ENCODE measurements around the gene PRDX3. TPM values are rescaled to one million over a fixed set of nuclear protein-coding genes. Genes with fewer than 3 reads are reported as not detected.

PRDX3 gene
- total RNA-seq, 1 experiment from 2014 or later = 167 TPM

GRCh38 chr10:119161680-119162451 is 16.7 kb downstream of the PRDX3 start:
- ATAC-seq (no peak), DNase-seq (ENCODE audit: low spot score) (no peak)
- H3K9me3 Mint-ChIP-seq = no peaks in the 10 kb centered on the region
- no peak overlapping the region for H3K27ac Mint-ChIP-seq
- ChIA-PET POLR2A (interaction anchor here (0.6 kb wide), 2 partner anchors 9 to 45 kb away, joined by 4 read pairs; no protein-coding TSS in a partner anchor), CTCF (interaction anchor here (1.1 kb wide), 1 partner anchor 48 kb away, joined by 4 read pairs; no protein-coding TSS in a partner anchor)
- TF ChIP-seq CDX4 (CRISPR knock-in tag; IDR thresholded peaks at IDR 0.05; ENCODE audit: borderline replicate concordance) (no peak), ZBTB43 (CRISPR knock-in tag; IDR thresholded peaks at IDR 0.05) (no peak), ATF1 (CRISPR knock-in tag; IDR thresholded peaks at IDR 0.05) (no peak)
- H3K36me3 Mint-ChIP-seq = peaks cover 13% of the 10 kb centered on the region
- H3K27me3 Mint-ChIP-seq (ENCODE audit: low read depth) = no peaks in the 10 kb centered on the region
- H3K4me3 Mint-ChIP-seq = no peak overlapping the region
- H3K4me1 Mint-ChIP-seq = peaks cover 16% of the 10 kb centered on the region

GRCh38 chr10:119159332-119159731 is 19.3 kb downstream of the PRDX3 start:
- Mint-ChIP-seq H3K4me3 (no peak overlapping the region), H3K9me3 (no peaks in the 10 kb centered on the region), H3K27me3 (ENCODE audit: low read depth) (no peaks in the 10 kb centered on the region), H3K4me1 (peaks cover under 1% of the 10 kb centered on the region; the same call in 1 of the 2 replicates), H3K36me3 (peaks cover 32% of the 10 kb centered on the region), H3K27ac (no peak overlapping the region)
- TF ChIP-seq ZBTB21 (CRISPR knock-in tag; IDR thresholded peaks at IDR 0.05; ENCODE audit: borderline replicate concordance) (no peak), PRRX2 (CRISPR knock-in tag; IDR thresholded peaks at IDR 0.05) (no peak), USF1 (CRISPR knock-in tag; IDR thresholded peaks at IDR 0.05) (no peak)
- CTCF ChIA-PET = no interaction called here
- POLR2A ChIA-PET = no interaction called here
- DNase-seq (ENCODE audit: low spot score) (no peak), ATAC-seq (no peak)

- no peak for TF ChIP-seq FOXK1 (CRISPR knock-in tag; IDR thresholded peaks at IDR 0.05)
- no peak for TF ChIP-seq OVOL2 (CRISPR knock-in tag; IDR thresholded peaks at IDR 0.05; ENCODE audit: borderline replicate concordance)
- no peak for TF ChIP-seq ELF4 (CRISPR knock-in tag; IDR thresholded peaks at IDR 0.05; ENCODE audit: low read depth)
- no peak for TF ChIP-seq AR (CRISPR knock-in tag; IDR thresholded peaks at IDR 0.05)
- no peak for TF ChIP-seq CTCF (IDR thresholded peaks at IDR 0.05)
- TF ChIP-seq JUN (CRISPR knock-in tag; IDR thresholded peaks at IDR 0.05) = no peak
- TF ChIP-seq ZNF138 (CRISPR knock-in tag; conservative IDR thresholded peaks at IDR 0.05) = no peak
- no peak for TF ChIP-seq ZNF532 (CRISPR knock-in tag; IDR thresholded peaks at IDR 0.05; ENCODE audit: borderline replicate concordance)
- TF ChIP-seq MYBL2 (CRISPR knock-in tag; IDR thresholded peaks at IDR 0.05) = no peak
- H3K27ac Mint-ChIP-seq = no peak overlapping the region
- peaks cover 3% of the 10 kb centered on the region for H3K9me3 Mint-ChIP-seq
- no peak for ATAC-seq
- H3K4me3 Mint-ChIP-seq = no peak overlapping the region
- H3K36me3 Mint-ChIP-seq = peaks cover 49% of the 10 kb centered on the region
- POLR2A ChIA-PET = no interaction called here
- H3K27me3 Mint-ChIP-seq (ENCODE audit: low read depth) = no peaks in the 10 kb centered on the region
- H3K4me1 Mint-ChIP-seq = no peaks in the 10 kb centered on the region
- CTCF ChIA-PET = no interaction called here
- DNase-seq (ENCODE audit: low spot score) = no peak
Observed at GRCh38 chr10:119153661-119154060, 25.0 kb downstream of the PRDX3 start.
